Measurements from ENCODE around the gene OMA1.
"Not testable (repeated sequence)": the region's sequence is repeated elsewhere in the genome, so short reads cannot be mapped to it uniquely, and the experiment has no call there.

Gene OMA1

GRCh38 chr1:58543260-58543659 is 3.3 kb downstream of the OMA1 start:
- Histone ChIP-seq H2AFZ (ENCODE audit: insufficient read depth, low read length, poor library complexity) (no peak overlapping the region), H3K4me1 (ENCODE audit: control insufficient read depth in 1 of 2, insufficient read depth in 2 of 2, low read length in 2 of 2) (no peaks in the 10 kb centered on the region), H2BK5ac (ENCODE audit: low read depth, low read length, poor library complexity) (no peak overlapping the region), H3K4me3 (ENCODE audit: low read depth, low read length) (no peak overlapping the region), H4K12ac (ENCODE audit: low read depth, low read length) (no peak overlapping the region), H4K91ac (ENCODE audit: low read depth, low read length) (no peak overlapping the region), H2BK12ac (ENCODE audit: low read length) (no peak overlapping the region), H3K79me2 (ENCODE audit: control insufficient read depth, insufficient read depth, low read length, poor library complexity) (no peaks in the 10 kb centered on the region), H3K79me1 (ENCODE audit: low read length) (peaks cover 7% of the 10 kb centered on the region), H3K23ac (ENCODE audit: low read length) (no peak overlapping the region), H3K27ac (ENCODE audit: low read depth, low read length) (no peak overlapping the region), H3K4ac (ENCODE audit: low read depth, low read length) (no peak overlapping the region), H3K27me3 (ENCODE audit: insufficient read depth, low read length) (no peaks in the 10 kb centered on the region), H2AK5ac (ENCODE audit: low read length) (no peak overlapping the region), H4K8ac (ENCODE audit: low read depth, low read length) (no peak overlapping the region), H3K9ac (ENCODE audit: low read length) (no peak overlapping the region), H3K14ac (ENCODE audit: low read length) (no peak overlapping the region), H3K4me2 (ENCODE audit: low read length) (no peak overlapping the region), H3K18ac (ENCODE audit: low read length) (no peak overlapping the region), H2BK120ac (ENCODE audit: insufficient read depth, low read length, poor library complexity) (no peak overlapping the region), H3K9me3 (ENCODE audit: insufficient read depth, low read depth, low read length) (no peaks in the 10 kb centered on the region), H3K36me3 (ENCODE audit: control insufficient read depth in 1 of 2, insufficient read depth in 2 of 2, low read length in 2 of 2) (no peaks in the 10 kb centered on the region)
- no peak for DNase-seq
- WGBS (ENCODE audit: extremely low coverage, insufficient coverage, insufficient read length): no CpG with 5 or more reads among the region's 1 CpG

DNA sequence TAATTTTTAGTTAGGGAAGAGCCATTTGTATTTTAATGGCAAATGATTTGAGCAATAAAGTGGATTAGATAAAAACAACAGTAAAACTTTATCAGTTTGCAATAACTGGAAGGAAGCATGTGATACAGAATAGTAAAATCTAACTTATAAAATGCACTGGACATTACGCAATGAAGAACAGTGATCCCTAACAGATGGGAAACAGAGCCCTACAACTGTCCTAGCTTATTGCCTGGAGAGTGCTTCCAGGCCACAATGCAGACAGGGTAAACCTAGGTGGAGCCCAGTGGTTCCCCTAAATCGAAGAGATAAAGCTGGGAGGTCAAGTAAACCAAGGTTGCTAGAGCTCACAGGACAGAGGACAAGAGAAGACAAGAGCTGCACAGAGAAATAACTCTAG is 7.0 kb downstream of the OMA1 start:
- no peak overlapping the region for H3K27ac ChIP-seq (ENCODE audit: low read depth, low read length)

DNA sequence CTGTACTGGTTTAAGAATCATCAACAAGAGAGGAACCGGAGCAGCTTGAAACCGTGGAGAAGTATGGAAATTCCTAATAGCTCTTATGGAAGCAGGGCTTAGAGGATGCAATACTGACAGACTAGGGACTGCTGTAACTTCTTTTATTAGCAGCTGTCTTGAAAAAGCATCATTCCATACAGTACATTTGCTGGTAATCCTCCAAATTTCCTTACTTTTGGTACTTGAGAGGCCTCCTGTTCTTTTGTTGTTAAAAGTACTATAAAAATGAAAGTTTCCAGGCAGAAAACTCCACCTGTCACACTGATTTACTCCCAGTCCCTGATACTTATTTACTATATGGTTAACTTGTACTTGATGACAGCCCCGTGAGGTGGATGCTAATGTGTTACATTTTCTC is 7.7 kb downstream of the OMA1 start:
- Histone ChIP-seq H4K12ac (ENCODE audit: low read depth, low read length) (no peak overlapping the region), H3K27ac (ENCODE audit: low read depth, low read length) (no peak overlapping the region), H3K27me3 (ENCODE audit: insufficient read depth, low read length) (no peaks in the 10 kb centered on the region), H4K91ac (ENCODE audit: low read depth, low read length) (no peak overlapping the region), H3K23ac (ENCODE audit: low read length) (no peak overlapping the region), H2AFZ (ENCODE audit: insufficient read depth, low read length, poor library complexity) (no peak overlapping the region), H2BK120ac (ENCODE audit: insufficient read depth, low read length, poor library complexity) (no peak overlapping the region), H2AK5ac (ENCODE audit: low read length) (no peak overlapping the region), H3K36me3 (ENCODE audit: control insufficient read depth in 1 of 2, insufficient read depth in 2 of 2, low read length in 2 of 2) (no peaks in the 10 kb centered on the region), H3K4me2 (ENCODE audit: low read length) (no peak overlapping the region), H3K9ac (ENCODE audit: low read length) (no peak overlapping the region), H4K8ac (ENCODE audit: low read depth, low read length) (no peak overlapping the region), H3K4me1 (ENCODE audit: control insufficient read depth in 1 of 2, insufficient read depth in 2 of 2, low read length in 2 of 2) (no peaks in the 10 kb centered on the region), H3K79me2 (ENCODE audit: control insufficient read depth, insufficient read depth, low read length, poor library complexity) (no peaks in the 10 kb centered on the region), H3K14ac (ENCODE audit: low read length) (no peak overlapping the region), H3K4me3 (ENCODE audit: low read depth, low read length) (no peak overlapping the region), H3K79me1 (ENCODE audit: low read length) (no peaks in the 10 kb centered on the region), H3K18ac (ENCODE audit: low read length) (no peak overlapping the region), H3K9me3 (ENCODE audit: insufficient read depth, low read depth, low read length) (no peaks in the 10 kb centered on the region), H2BK5ac (ENCODE audit: low read depth, low read length, poor library complexity) (no peak overlapping the region), H3K4ac (ENCODE audit: low read depth, low read length) (no peak overlapping the region), H2BK12ac (ENCODE audit: low read length) (no peak overlapping the region)
- no peak for DNase-seq
- WGBS (ENCODE audit: extremely low coverage, insufficient coverage, insufficient read length): no CpG with 5 or more reads among the region's 3 CpGs

More for the DNA sequence above, 7.0 kb downstream of the OMA1 start:
- no peak overlapping the region for H3K4me2 ChIP-seq (ENCODE audit: low read length)
- H3K79me2 ChIP-seq (ENCODE audit: control insufficient read depth, insufficient read depth, low read length, poor library complexity): no peaks in the 10 kb centered on the region
- no peak overlapping the region for H3K23ac ChIP-seq (ENCODE audit: low read length)
- WGBS (ENCODE audit: extremely low coverage, insufficient coverage, insufficient read length): no CpG with 5 or more reads among the region's 2 CpGs
- no peak overlapping the region for H3K14ac ChIP-seq (ENCODE audit: low read length)
- H3K4me3 ChIP-seq (ENCODE audit: low read depth, low read length): no peak overlapping the region
- no peak for DNase-seq
- H3K4me1 ChIP-seq (ENCODE audit: control insufficient read depth in 1 of 2, insufficient read depth in 2 of 2, low read length in 2 of 2): no peaks in the 10 kb centered on the region
- H3K18ac ChIP-seq (ENCODE audit: low read length): no peak overlapping the region
- H4K91ac ChIP-seq (ENCODE audit: low read depth, low read length): no peak overlapping the region
- no peaks in the 10 kb centered on the region for H3K79me1 ChIP-seq (ENCODE audit: low read length)
- H4K12ac ChIP-seq (ENCODE audit: low read depth, low read length): no peak overlapping the region
- no peaks in the 10 kb centered on the region for H3K36me3 ChIP-seq (ENCODE audit: control insufficient read depth in 1 of 2, insufficient read depth in 2 of 2, low read length in 2 of 2)
- H2BK12ac ChIP-seq (ENCODE audit: low read length): no peak overlapping the region
- H3K9ac ChIP-seq (ENCODE audit: low read length): no peak overlapping the region
- H2BK5ac ChIP-seq (ENCODE audit: low read depth, low read length, poor library complexity): no peak overlapping the region
- no peak overlapping the region for H4K8ac ChIP-seq (ENCODE audit: low read depth, low read length)
- no peak overlapping the region for H2BK120ac ChIP-seq (ENCODE audit: insufficient read depth, low read length, poor library complexity)
- H2AFZ ChIP-seq (ENCODE audit: insufficient read depth, low read length, poor library complexity): no peak overlapping the region
- no peak overlapping the region for H3K4ac ChIP-seq (ENCODE audit: low read depth, low read length)
- H3K27me3 ChIP-seq (ENCODE audit: insufficient read depth, low read length): no peaks in the 10 kb centered on the region
- no peak overlapping the region for H2AK5ac ChIP-seq (ENCODE audit: low read length)
- no peaks in the 10 kb centered on the region for H3K9me3 ChIP-seq (ENCODE audit: insufficient read depth, low read depth, low read length)

DNA sequence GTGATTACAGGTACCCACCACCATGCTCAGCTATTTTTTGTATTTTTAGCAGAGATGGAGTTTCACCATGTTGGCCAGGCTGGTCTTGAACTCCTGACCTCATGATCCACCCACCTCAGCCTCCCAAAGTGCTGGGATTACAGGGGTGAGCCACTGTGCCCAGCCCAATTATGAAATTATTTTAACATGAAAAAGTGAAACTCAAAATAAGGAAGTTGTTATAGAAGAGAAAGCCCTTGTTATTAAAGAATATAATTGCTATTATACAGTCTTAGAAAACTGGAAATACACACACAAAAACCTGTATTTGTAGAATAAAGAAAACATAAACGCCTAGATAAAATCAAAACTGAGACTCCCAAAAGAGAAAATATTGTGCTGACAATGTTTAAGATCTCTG is 14.7 kb downstream of the OMA1 start:
- H3K79me2 ChIP-seq (ENCODE audit: control insufficient read depth, insufficient read depth, low read length, poor library complexity); H3K4me1 ChIP-seq (ENCODE audit: control insufficient read depth in 1 of 2, insufficient read depth in 2 of 2, low read length in 2 of 2); H3K79me1 ChIP-seq (ENCODE audit: low read length); H3K4ac ChIP-seq (ENCODE audit: low read depth, low read length); H2BK120ac ChIP-seq (ENCODE audit: insufficient read depth, low read length, poor library complexity); H2BK12ac ChIP-seq (ENCODE audit: low read length); H3K14ac ChIP-seq (ENCODE audit: low read length); H2BK5ac ChIP-seq (ENCODE audit: low read depth, low read length, poor library complexity); H3K27ac ChIP-seq (ENCODE audit: low read depth, low read length); H3K4me2 ChIP-seq (ENCODE audit: low read length); H3K9ac ChIP-seq (ENCODE audit: low read length); H4K12ac ChIP-seq (ENCODE audit: low read depth, low read length); H2AK5ac ChIP-seq (ENCODE audit: low read length); H4K8ac ChIP-seq (ENCODE audit: low read depth, low read length); H3K4me3 ChIP-seq (ENCODE audit: low read depth, low read length); DNase-seq; H3K23ac ChIP-seq (ENCODE audit: low read length); H3K9me3 ChIP-seq (ENCODE audit: insufficient read depth, low read depth, low read length); H3K18ac ChIP-seq (ENCODE audit: low read length); H3K36me3 ChIP-seq (ENCODE audit: control insufficient read depth in 1 of 2, insufficient read depth in 2 of 2, low read length in 2 of 2); H2AFZ ChIP-seq (ENCODE audit: insufficient read depth, low read length, poor library complexity); H4K91ac ChIP-seq (ENCODE audit: low read depth, low read length); H3K27me3 ChIP-seq (ENCODE audit: insufficient read depth, low read length): not testable (repeated sequence)
- WGBS (ENCODE audit: extremely low coverage, insufficient coverage, insufficient read length): no CpG with 5 or more reads among the region's 1 CpG

Measured in trophoblast cell (in vitro differentiated cells and primary cell).